ENCODE measurements around the gene RTF2. TPM values are rescaled to one million over a fixed set of nuclear protein-coding genes. Genes with fewer than 3 reads are reported as not detected.

Gene RTF2
- total and polyA plus RNA-seq, 2 experiments from 2014 or later = 28.2 to 53.7 TPM

DNA sequence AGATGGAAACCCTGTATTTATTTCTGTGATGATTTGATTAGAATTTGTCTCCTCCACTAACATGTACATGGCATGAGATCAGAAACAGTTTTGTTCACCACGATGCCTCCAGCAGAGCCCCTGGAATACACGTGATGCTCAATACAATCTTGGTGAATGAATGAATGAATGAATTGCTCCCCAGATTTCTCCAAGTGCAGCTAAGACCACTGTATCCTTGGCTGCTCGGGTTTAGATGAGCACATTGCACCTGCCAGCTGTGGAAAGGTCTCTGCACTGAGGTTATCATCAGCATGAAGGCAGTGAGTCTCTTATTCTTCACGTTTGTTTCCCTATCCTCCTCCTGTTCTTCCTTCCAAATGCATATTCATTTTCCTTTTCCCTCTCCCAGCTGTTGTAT lies 38.5 kb upstream of the RTF2 start:
- Mint-ChIP-seq H3K4me3 (no peak overlapping the region), H3K27me3 (ENCODE audit: insufficient read depth, low read depth, poor library complexity) (peaks cover 22% of the 10 kb centered on the region), H3K4me1 (no peaks in the 10 kb centered on the region; the same call in 2 of the 3 replicates), H3K27ac (no peak overlapping the region), H3K9me3 (no peaks in the 10 kb centered on the region; the same call in 2 of the 3 replicates), H3K36me3 (ENCODE audit: low read depth) (no peaks in the 10 kb centered on the region; the same call in 2 of the 3 replicates)
- no peaks in the 10 kb centered on the region for H4K20me1 ChIP-seq (replicated peaks; ENCODE audit: insufficient read depth)
- H3K36me3 ChIP-seq (ENCODE audit: insufficient read depth) = no peaks in the 10 kb centered on the region
- no peak overlapping the region for H3K27ac ChIP-seq (ENCODE audit: low read depth)
- H3F3A ChIP-seq (replicated peaks; ENCODE audit: low read depth) = no peaks in the 10 kb centered on the region
- DNase-seq (ENCODE audit: low spot score) (no peak), ATAC-seq (no peak)
- H3K79me2 ChIP-seq (replicated peaks; ENCODE audit: insufficient read depth) = no peaks in the 10 kb centered on the region
- H3K4me2 ChIP-seq = no peak overlapping the region
- no peaks in the 10 kb centered on the region for H3K9me2 ChIP-seq (ENCODE audit: insufficient read depth)
- H3K27me3 ChIP-seq (ENCODE audit: insufficient read depth) = 0 out of 2 replicates have a peak, but pooled peaks cover 5% of the 10 kb centered on the region
- no peak overlapping the region for H3K4me3 ChIP-seq
- H3K4me1 ChIP-seq (ENCODE audit: insufficient read depth) = no peaks in the 10 kb centered on the region
- no peak overlapping the region for H2AFZ ChIP-seq
- no peak for TF ChIP-seq JUNB (IDR thresholded peaks at IDR 0.05; ENCODE audit: unreplicated experiment)
- TF ChIP-seq ZNF331 (CRISPR knock-in tag; IDR thresholded peaks at IDR 0.05; ENCODE audit: low read depth) = no peak
- TF ChIP-seq NANOG (IDR thresholded peaks at IDR 0.05; ENCODE audit: borderline replicate concordance) = no peak
- TF ChIP-seq, protein P1, sequence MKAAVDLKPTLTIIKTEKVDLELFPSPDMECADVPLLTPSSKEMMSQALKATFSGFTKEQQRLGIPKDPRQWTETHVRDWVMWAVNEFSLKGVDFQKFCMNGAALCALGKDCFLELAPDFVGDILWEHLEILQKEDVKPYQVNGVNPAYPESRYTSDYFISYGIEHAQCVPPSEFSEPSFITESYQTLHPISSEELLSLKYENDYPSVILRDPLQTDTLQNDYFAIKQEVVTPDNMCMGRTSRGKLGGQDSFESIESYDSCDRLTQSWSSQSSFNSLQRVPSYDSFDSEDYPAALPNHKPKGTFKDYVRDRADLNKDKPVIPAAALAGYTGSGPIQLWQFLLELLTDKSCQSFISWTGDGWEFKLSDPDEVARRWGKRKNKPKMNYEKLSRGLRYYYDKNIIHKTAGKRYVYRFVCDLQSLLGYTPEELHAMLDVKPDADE (IDR thresholded peaks at IDR 0.05) = no peak
- no peak for TF ChIP-seq CREB1 (CRISPR knock-in tag; IDR thresholded peaks at IDR 0.05; ENCODE audit: low read depth)
- TF ChIP-seq, protein P2, sequence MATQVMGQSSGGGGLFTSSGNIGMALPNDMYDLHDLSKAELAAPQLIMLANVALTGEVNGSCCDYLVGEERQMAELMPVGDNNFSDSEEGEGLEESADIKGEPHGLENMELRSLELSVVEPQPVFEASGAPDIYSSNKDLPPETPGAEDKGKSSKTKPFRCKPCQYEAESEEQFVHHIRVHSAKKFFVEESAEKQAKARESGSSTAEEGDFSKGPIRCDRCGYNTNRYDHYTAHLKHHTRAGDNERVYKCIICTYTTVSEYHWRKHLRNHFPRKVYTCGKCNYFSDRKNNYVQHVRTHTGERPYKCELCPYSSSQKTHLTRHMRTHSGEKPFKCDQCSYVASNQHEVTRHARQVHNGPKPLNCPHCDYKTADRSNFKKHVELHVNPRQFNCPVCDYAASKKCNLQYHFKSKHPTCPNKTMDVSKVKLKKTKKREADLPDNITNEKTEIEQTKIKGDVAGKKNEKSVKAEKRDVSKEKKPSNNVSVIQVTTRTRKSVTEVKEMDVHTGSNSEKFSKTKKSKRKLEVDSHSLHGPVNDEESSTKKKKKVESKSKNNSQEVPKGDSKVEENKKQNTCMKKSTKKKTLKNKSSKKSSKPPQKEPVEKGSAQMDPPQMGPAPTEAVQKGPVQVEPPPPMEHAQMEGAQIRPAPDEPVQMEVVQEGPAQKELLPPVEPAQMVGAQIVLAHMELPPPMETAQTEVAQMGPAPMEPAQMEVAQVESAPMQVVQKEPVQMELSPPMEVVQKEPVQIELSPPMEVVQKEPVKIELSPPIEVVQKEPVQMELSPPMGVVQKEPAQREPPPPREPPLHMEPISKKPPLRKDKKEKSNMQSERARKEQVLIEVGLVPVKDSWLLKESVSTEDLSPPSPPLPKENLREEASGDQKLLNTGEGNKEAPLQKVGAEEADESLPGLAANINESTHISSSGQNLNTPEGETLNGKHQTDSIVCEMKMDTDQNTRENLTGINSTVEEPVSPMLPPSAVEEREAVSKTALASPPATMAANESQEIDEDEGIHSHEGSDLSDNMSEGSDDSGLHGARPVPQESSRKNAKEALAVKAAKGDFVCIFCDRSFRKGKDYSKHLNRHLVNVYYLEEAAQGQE (IDR thresholded peaks at IDR 0.05; ENCODE audit: unreplicated experiment) = no peak
- no peak for TF ChIP-seq ZNF114 (CRISPR knock-in tag; IDR thresholded peaks at IDR 0.05)
- TF ChIP-seq, protein P3, sequence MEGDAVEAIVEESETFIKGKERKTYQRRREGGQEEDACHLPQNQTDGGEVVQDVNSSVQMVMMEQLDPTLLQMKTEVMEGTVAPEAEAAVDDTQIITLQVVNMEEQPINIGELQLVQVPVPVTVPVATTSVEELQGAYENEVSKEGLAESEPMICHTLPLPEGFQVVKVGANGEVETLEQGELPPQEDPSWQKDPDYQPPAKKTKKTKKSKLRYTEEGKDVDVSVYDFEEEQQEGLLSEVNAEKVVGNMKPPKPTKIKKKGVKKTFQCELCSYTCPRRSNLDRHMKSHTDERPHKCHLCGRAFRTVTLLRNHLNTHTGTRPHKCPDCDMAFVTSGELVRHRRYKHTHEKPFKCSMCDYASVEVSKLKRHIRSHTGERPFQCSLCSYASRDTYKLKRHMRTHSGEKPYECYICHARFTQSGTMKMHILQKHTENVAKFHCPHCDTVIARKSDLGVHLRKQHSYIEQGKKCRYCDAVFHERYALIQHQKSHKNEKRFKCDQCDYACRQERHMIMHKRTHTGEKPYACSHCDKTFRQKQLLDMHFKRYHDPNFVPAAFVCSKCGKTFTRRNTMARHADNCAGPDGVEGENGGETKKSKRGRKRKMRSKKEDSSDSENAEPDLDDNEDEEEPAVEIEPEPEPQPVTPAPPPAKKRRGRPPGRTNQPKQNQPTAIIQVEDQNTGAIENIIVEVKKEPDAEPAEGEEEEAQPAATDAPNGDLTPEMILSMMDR (conservative IDR thresholded peaks at IDR 0.05; ENCODE audit: low read depth in 2 of 2) = no peak

DNA sequence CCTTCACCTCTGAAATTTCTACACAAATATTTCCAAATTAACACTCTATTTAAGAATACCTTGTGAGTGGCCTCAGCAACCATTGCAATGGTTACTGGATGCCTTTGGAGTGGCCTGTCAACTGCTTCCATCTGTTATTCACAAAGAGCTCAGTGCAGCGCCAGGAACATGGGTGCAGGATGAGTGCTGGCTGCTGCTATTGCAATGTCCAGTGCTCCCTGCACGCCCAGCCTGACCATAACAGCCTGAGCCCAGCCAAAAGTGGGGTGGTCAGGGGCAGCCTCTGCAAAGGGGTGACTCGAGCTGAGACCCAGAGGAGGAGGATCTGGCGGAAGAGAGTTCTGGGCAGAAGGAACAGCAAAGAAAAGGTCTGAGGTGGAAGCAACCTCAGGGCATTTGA lies 38.0 kb upstream of the RTF2 start:
- Mint-ChIP-seq H3K9me3 (no peaks in the 10 kb centered on the region; the same call in 2 of the 3 replicates), H3K27ac (no peak overlapping the region), H3K4me3 (no peak overlapping the region), H3K36me3 (ENCODE audit: low read depth) (no peaks in the 10 kb centered on the region; the same call in 2 of the 3 replicates), H3K27me3 (ENCODE audit: insufficient read depth, low read depth, poor library complexity) (peaks cover 18% of the 10 kb centered on the region), H3K4me1 (no peaks in the 10 kb centered on the region; the same call in 2 of the 3 replicates)
- Histone ChIP-seq H3K79me2 (replicated peaks; ENCODE audit: insufficient read depth) (no peaks in the 10 kb centered on the region), H4K20me1 (replicated peaks; ENCODE audit: insufficient read depth) (no peaks in the 10 kb centered on the region), H3K4me1 (ENCODE audit: insufficient read depth) (no peaks in the 10 kb centered on the region), H3F3A (replicated peaks; ENCODE audit: low read depth) (no peaks in the 10 kb centered on the region), H3K4me2 (no peak overlapping the region), H3K4me3 (no peak overlapping the region), H3K36me3 (ENCODE audit: insufficient read depth) (no peaks in the 10 kb centered on the region), H2AFZ (no peak overlapping the region), H3K27ac (ENCODE audit: low read depth) (no peak overlapping the region), H3K27me3 (ENCODE audit: insufficient read depth) (0 out of 2 replicates have a peak, but pooled peaks cover 2% of the 10 kb centered on the region), H3K9me2 (ENCODE audit: insufficient read depth) (no peaks in the 10 kb centered on the region)
- TF ChIP-seq JUNB (IDR thresholded peaks at IDR 0.05; ENCODE audit: unreplicated experiment) = no peak
- no peak for TF ChIP-seq CREB1 (CRISPR knock-in tag; IDR thresholded peaks at IDR 0.05; ENCODE audit: low read depth)
- no peak for DNase-seq (ENCODE audit: low spot score)
- no peak for ATAC-seq
